HG03025 (cell line): ENCODE results near the gene WDR70.

ENCODE experiments used
- ATAC-seq: cut with Tn5 transposase; IDR thresholded peaks from one replicate; pipeline ENCODE4 v1.9.1; 2021; ENCODE audit warnings: mild to moderate bottlenecking, moderate library complexity; ENCODE audit not compliant: unreplicated experiment, low FRiP score

Gene WDR70

DNA sequence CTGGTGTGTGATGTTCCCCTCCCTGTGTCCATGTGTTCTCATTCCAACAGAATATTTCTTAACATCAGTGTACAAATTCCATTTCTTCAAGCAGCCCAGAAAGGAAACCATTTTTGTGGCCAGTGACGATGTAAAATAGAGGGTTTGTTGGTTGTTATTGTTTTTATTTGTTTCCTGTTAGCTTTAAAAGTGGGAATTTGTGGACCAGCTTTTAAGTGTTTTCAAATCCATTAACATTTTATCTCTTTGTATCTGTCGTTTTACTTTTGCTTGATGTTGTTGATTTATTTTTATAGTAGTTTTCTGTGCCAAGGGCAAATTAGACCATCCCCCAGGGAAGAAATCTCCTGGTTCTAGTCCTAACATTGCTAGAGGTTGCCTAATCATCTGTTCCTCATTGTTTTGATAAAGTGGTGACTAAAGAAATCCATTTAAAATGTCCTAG lies 360.7 kb downstream of the WDR70 start:
- ATAC-seq, result no peak

- ATAC-seq, result no peak
Measured at GRCh38 chr5:37740331-37741066, 361.4 kb downstream of the WDR70 start.

GRCh38 chr5:37742111-37742510 lies 363.0 kb downstream of the WDR70 start:
- no peak for ATAC-seq

GRCh38 chr5:37751227-37751626 lies 372.1 kb downstream of the WDR70 start:
- no peak for ATAC-seq

GRCh38 chr5:37754976-37755375 lies 375.9 kb downstream of the WDR70 start:
- no peak for ATAC-seq

DNA sequence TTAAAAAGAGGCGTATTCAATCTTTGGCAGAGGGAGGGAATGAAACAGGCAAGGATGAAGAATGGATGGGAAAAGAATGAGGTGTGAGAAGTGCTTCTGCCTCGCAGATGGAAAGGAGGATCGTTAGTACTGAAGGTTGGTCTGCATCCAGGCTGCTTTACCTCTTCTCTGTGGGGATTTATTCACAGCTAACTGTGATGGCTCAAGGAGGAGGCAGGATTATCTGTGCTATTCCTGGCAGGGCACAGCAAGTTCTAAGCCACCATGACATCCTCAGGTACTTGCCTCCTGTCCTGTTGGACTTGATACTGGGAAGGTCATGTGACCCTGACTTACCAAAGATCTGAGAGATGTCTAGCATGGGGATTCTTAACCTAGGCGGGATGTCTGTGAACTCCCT lies 376.5 kb downstream of the WDR70 start:
- no peak for ATAC-seq

GRCh38 chr5:37756248-37756647 lies 377.1 kb downstream of the WDR70 start:
- no peak for ATAC-seq

GRCh38 chr5:37757980-37758582 lies 379.0 kb downstream of the WDR70 start:
- ATAC-seq, result no peak

- ATAC-seq, result no peak
Measured at GRCh38 chr5:37767251-37767650, 388.1 kb downstream of the WDR70 start.

DNA sequence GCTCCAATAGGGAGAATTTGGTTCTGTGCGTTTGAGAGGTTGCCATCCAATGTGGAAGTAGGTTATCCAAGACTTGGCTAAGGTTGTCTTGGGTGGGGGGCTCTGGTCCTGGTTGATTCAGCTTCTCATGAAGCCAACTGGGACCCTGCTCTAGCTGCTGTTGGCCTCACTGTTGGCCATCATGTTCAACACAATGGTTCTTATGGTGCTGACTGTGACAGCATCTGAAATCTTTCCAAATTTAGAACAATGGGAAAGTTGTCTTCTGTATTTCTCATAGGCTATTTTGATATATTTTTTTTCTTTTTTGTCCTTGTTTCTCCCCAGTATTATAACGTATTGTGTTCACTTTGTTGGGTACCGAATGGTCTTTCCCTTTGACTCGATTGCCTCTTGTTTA lies 388.8 kb downstream of the WDR70 start:
- no peak for ATAC-seq

GRCh38 chr5:37768371-37768770 lies 389.3 kb downstream of the WDR70 start:
- no peak for ATAC-seq

- ATAC-seq, result no peak
Measured at GRCh38 chr5:37769108-37769507, 390.0 kb downstream of the WDR70 start.

- ATAC-seq, result no peak
Measured at GRCh38 chr5:37769840-37770239, 390.7 kb downstream of the WDR70 start.

DNA sequence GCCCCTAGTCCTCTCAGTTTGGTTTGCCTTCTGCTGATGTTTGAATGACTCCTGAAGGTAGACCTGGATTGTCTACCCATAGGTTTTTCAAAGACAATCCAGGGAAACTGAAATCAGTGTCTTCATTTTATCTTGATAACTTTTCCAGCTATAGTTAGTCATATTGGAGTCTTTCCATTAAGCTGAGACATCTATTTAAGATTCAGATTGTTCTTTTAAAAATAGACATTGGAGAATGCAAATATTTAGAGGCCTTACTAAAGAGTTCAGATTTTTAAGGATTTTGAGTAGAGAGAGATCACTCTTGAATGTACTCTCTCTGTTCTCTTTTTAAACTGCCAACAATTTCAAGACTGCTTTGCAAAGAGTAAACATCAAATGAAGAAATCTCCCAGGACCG lies 391.7 kb downstream of the WDR70 start:
- no peak for ATAC-seq

DNA sequence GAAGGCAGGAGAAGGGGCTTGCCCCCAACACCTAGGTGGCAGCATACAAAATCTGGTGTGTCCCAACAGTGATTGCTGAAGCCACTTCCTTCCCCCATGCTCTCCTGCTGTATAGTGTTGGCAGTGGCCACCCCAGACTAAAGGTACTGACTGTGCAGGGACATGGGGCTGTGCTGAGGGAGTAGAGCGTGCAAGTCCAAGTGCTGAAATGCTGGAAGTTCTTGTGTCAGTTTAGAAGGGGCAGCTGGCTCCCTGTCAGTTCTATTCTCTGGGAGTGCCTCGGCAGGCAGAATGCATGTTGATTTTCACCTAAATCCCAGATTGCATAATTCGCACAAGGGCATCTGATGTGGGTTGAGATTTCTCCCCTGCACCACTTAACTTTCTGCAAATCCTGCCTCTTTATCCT lies 392.1 kb downstream of the WDR70 start:
- ATAC-seq, result no peak

DNA sequence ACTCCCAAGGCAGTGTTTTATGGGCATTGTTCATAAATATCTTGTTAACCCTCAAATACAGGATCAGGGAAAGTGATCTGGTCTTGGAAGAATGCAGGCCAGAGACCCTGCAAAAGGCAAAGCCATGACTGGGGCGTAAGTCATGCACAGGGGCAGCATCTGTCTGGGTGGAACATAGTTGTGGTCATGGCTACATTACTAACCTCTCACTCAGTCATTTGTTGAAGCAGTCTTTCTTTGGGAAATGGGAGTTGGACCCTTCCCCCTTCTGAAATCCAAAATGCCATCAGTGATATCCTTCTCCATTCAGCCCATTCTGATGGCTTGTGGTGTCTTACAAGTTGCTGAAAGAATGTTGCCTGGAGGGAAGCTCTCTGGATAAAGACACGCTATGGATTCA lies 392.6 kb downstream of the WDR70 start:
- no peak for ATAC-seq

GRCh38 chr5:37772255-37772654 lies 393.1 kb downstream of the WDR70 start:
- no peak for ATAC-seq

DNA sequence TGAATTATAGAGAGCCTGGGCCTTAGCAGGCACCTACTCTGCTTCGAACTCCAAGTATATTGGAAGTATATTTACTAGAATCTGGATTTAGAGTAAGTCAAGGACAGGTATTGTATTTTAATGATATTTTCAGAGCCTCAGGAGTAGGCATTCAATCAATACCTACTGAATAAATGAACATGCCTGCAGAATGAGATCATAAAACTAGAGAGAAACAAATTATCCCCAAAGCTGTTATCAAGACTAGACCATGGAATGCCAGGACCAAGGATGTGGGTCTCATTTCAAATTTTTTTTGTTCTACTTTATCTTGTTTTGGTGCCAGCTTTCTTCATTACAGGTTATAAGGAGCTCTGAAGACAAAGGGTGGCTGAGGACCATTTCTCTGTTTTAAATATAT lies 394.7 kb downstream of the WDR70 start:
- ATAC-seq, result no peak

GRCh38 chr5:37774912-37775483 lies 395.9 kb downstream of the WDR70 start:
- ATAC-seq, result no peak

GRCh38 chr5:37776826-37777225 lies 397.7 kb downstream of the WDR70 start:
- ATAC-seq, result no peak

- ATAC-seq, result no peak
Measured at GRCh38 chr5:37777432-37778130, 398.5 kb downstream of the WDR70 start.
